Measurements from ENCODE around the gene USP54.

USP54 gene

GRCh38 chr10:73495884-73496674 lies 95.1 kb downstream of the USP54 start, which contains the start of gene PPP3CB:
Gene PPP3CB, minus strand, starts transcription at chr10:73496024. Its CDS starts 135 bp downstream, at chr10:73495889.
- TF ChIP-seq REST (IDR thresholded peaks at IDR 0.05; ENCODE audit: insufficient replicate concordance, low read depth) (no peak), GABPA (IDR thresholded peaks at IDR 0.05; ENCODE audit: low read depth) (no peak; the same call in 1 of the 2 replicates), POLR2AphosphoS5 (IDR thresholded peaks at IDR 0.05; ENCODE audit: low read depth) (no peak; the same call in 1 of the 2 replicates), SPI1 (IDR thresholded peaks at IDR 0.05; ENCODE audit: borderline replicate concordance, low read depth) (no peak), CTCF (IDR thresholded peaks at IDR 0.05; ENCODE audit: insufficient read depth, low read length) (no peak)
- peak; percentile 82 to 91 for DNase-seq (ENCODE audit: low read depth in 1 of 2, low spot score in 1 of 2)
- H3K27ac ChIP-seq (replicated peaks) = peak within 1 kb of the TSS; percentile 89
- peak within 1 kb of the TSS; percentile 90 for H3K4me3 ChIP-seq (replicated peaks; ENCODE audit: insufficient read depth, low read length)
- H3K27me3 ChIP-seq (ENCODE audit: insufficient read depth, poor library complexity, severe bottlenecking) = no peaks in the 10 kb centered on the region

GRCh38 chr10:73495226-73495883 lies 95.8 kb downstream of the USP54 start:
- peak; percentile 81 to 94 for DNase-seq (ENCODE audit: low read depth in 1 of 2, low spot score in 1 of 2)
- no peaks in the 10 kb centered on the region for H3K27me3 ChIP-seq (ENCODE audit: insufficient read depth, poor library complexity, severe bottlenecking)
- peak overlapping the region; percentile 89 for H3K27ac ChIP-seq (replicated peaks)
- H3K4me3 ChIP-seq (replicated peaks; ENCODE audit: insufficient read depth, low read length) = peak overlapping the region; percentile 90
- peak; percentile 3 for TF ChIP-seq REST (IDR thresholded peaks at IDR 0.05; ENCODE audit: insufficient replicate concordance, low read depth)
- peak; percentile 61 for TF ChIP-seq GABPA (IDR thresholded peaks at IDR 0.05; ENCODE audit: low read depth)
- peak; percentile 69 for TF ChIP-seq POLR2AphosphoS5 (IDR thresholded peaks at IDR 0.05; ENCODE audit: low read depth)
- TF ChIP-seq SPI1 (IDR thresholded peaks at IDR 0.05; ENCODE audit: borderline replicate concordance, low read depth) = no peak
- TF ChIP-seq CTCF (IDR thresholded peaks at IDR 0.05; ENCODE audit: insufficient read depth, low read length) = no peak

GRCh38 chr10:73494877-73495225 lies 96.3 kb downstream of the USP54 start:
- peak overlapping the region; percentile 89 for H3K27ac ChIP-seq (replicated peaks)
- no peaks in the 10 kb centered on the region for H3K27me3 ChIP-seq (ENCODE audit: insufficient read depth, poor library complexity, severe bottlenecking)
- no peak for TF ChIP-seq GABPA (IDR thresholded peaks at IDR 0.05; ENCODE audit: low read depth)
- no peak for TF ChIP-seq REST (IDR thresholded peaks at IDR 0.05; ENCODE audit: insufficient replicate concordance, low read depth)
- no peak for TF ChIP-seq SPI1 (IDR thresholded peaks at IDR 0.05; ENCODE audit: borderline replicate concordance, low read depth)
- no peak for TF ChIP-seq POLR2AphosphoS5 (IDR thresholded peaks at IDR 0.05; ENCODE audit: low read depth)
- no peak for TF ChIP-seq CTCF (IDR thresholded peaks at IDR 0.05; ENCODE audit: insufficient read depth, low read length)
- no peak for DNase-seq (ENCODE audit: low read depth in 1 of 2, low spot score in 1 of 2)
- H3K4me3 ChIP-seq (replicated peaks; ENCODE audit: insufficient read depth, low read length) = peak overlapping the region; percentile 90
